Embryonic facial prominence (tissue), 1 donor: ENCODE data around the gene CAMTA1.

Experiments
- DNase-seq: peaks from one replicate; pipeline ENCODE4 v3.0.0-alpha.2; 2016; ENCODE audit errors: extremely low spot score

The CAMTA1 gene

DNA sequence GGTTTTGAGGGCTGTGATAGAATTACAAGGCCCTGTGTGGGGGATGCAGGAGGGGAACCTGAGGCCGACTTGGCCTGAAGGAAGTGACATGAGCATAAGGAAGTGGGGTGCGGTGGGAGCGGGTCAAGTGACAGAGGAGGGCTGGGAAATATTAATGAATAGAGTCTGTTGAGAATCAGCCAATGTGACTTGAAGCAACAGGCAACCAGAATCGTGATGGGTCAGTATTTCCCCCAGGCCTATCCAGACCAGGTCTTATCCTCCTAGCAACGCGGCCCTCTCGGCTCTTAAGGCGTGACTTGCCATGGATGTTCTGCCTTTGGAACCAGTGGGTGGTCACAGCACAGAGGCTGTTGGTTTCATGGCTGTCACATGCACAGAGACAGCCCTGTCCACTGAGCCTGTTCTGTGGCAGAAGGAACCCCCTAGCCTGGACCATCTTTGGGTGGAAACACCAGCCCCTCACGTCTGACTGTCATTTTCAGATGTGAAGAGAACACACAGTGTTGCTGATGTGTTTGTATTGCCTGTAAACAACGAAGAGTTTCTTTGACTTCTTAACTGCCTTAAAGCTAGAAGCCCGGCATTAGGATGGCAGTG lies 468.8 kb downstream of the CAMTA1 start:
- no peak for DNase-seq

DNA sequence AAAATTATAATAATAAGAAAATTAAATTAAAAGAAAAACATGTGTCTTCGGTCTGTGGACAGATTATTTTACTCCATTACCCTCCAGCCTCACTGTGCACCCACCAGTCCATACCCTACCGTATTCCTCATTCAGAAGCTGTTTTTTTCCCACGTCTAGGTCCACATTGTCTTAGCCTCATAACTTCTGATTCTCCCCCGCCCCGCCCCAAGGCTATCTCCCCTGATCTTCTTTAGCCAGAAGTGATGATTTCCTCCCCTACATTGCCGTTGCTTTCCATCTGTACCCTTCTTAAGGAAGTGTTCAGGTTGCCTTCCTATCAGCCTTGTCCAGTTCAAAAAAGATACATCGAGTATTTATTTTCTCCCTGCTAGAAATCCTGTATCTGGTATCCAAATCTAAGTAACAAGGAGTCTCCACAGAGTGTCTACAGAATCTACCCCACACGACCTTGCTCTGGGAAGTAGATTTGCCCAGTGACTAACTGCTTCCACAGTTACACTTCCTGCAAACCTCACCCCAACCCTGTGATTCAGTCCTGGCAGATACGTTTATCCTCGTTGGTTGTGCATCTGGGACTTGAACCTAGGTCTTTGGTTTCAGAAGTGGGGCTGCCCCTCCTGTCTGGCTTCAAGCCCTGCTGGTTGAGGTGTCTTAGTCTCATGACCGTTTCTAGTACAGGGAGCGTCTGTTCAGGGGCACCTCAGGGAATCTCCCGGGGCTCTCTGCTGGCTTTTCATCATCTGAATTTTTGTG lies 470.2 kb downstream of the CAMTA1 start:
- no peak for DNase-seq

DNA sequence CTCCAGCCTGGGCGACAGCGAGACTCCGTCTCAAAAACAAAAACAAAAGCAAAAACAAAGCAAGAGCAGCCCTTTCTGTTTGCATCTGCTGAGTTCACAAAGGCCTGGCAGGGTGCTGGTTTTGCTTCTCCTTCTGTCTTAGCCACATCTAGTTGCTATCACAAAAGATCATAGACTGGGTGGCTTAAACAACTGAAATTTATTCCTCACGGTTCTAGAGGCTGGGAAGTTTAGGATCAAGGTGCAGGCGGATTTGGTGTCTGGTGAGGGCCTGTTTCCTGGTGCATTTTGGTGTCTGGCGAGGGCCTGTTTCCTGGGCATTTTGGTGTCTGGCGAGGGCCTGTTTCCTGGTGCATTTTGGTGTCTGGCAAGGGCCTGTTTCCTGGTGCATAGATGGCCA lies 471.3 kb downstream of the CAMTA1 start:
- no peak for DNase-seq

DNA sequence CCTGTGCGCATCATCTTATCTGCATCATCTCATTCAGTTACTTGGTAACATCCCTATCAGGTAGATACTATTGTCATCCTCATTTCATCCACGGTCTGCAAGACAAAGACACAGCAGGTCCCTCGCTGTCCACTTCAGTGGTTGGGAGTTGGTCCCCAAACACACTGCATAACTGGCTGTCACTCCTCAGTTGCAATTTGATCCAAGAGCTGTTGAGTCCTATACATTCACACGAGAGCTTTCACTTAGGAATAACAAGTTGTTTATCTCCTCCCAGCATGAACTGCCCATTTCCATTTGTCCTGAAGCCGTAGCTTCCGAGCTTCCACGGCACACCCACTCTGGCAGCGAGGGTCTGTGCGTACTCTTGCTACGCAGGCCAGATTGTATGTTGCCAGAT lies 472.0 kb downstream of the CAMTA1 start:
- no peak for DNase-seq

DNA sequence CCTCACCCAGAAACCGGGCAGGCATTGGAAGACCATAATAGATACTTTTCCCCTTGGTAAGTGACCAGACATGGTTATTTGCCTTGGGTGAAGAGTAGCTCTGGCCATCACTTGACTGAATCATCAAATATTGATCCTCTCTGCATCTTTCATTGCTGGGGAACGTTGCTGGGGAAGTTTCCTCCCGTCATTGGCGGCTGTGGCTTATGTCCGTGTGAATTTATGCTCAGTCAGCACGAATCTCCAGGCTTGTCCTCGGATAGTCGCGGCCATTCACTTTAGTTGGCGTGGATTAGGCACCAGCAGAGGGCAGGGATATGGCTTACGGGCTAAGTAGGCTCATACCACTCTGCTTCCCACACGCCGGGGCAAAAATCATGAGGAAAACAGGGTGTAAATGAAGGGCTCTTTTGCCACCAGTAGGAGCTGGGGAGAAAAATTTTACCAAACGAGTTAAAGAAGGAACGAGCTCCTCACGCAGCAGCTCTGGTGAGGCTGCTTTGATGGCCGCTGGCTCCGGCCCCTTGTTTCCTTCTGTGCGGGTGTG lies 473.4 kb downstream of the CAMTA1 start:
- DNase-seq, result no peak

DNA sequence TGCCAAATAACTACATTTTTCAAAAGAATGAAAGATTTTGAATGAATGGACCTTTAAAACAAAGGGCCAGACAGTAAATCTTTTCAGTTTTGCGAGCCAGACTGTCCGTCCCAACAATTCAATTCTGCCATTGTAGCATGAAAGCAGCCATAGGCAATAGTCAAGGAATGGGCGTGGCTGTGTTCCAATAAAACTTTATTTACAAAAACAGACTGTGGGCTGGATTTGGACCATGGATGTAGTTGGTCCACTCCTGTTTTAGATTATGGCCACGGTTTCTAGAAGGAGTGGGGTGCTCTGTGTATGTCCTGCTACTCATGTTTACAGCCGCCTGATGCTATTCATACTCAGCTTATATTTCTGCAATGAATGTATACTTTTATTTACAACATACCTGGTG lies 474.7 kb downstream of the CAMTA1 start:
- DNase-seq, result no peak

DNA sequence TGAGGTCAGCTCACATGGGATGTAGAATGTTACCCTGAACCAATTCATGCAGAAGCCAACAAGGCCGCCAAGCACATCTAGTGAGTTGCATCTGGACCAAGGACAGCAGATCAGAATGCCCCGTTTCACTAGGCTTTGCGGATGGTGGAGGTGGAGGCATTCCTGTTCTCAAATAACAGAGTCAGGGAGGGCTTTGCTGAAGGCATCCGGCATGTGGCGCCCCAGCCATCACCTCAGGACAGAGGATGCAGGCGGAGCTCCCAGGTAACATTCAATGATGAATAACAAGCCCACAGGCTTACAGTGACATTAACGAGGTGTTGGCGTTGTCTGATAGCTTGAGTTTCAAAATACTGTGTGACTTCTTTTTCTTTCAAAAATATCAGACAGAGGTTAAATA lies 476.2 kb downstream of the CAMTA1 start:
- DNase-seq, result no peak

DNA sequence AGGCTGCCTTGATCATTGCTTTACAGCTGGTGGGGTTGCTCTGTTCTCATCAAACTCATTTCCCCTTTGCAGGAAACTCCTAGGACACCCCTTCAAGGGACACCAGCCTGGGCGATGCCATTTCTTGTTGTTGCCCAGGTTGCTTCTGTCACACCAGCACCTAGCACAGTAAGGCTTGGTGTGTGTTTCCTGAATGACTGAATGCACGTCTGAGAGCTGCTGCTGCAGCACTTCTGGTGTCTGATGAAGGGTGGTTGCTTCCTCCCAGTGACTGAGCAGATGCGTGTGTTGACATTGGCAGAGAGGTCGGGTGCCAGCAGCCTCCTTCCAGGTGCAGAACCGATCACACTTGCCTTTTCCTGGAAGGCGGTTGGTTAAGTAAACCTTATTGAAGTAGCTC lies 477.4 kb downstream of the CAMTA1 start:
- DNase-seq, result no peak

DNA sequence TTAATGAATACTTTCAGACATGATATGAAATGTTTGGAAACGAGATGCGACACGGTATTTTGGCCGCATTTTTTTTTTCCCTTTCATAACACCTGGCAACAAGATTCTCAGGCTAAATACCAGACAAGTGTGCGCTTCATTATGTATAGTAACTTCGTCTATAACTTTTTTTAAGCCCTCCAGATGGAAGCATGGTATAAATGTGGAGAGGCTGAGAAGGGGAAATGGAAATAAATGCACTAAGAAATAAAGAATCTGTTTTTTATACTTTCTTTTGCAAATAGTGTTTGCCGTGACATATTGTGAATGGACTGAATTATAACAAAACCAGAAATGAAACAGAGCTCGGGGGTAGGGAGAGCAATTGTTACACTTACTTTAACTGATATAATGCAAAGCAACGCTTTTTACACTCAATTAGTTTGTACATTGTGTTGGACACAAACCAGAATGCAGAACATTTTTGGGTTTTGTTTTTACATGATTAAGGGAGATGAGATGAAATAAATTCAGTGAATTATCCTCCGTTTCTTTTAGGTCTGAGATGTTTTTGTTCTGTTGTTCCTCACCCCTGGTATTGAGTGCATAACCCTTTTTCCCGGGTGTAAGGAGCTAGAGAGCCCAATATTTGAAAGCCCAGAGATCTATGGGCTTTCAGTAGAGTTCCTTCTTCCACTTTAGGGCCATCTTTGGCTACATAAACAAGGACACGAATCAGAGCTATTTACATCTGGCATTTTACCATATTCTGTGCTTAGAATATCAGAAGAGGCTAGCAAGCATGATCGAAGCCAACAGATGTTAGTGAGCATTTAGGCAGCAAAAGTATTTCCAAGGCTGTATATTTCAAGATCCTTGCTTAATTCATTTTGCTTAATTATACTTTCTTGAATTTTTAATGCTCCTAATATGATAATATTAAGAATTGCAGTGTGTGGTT lies 478.0 kb downstream of the CAMTA1 start:
- no peak for DNase-seq

DNA sequence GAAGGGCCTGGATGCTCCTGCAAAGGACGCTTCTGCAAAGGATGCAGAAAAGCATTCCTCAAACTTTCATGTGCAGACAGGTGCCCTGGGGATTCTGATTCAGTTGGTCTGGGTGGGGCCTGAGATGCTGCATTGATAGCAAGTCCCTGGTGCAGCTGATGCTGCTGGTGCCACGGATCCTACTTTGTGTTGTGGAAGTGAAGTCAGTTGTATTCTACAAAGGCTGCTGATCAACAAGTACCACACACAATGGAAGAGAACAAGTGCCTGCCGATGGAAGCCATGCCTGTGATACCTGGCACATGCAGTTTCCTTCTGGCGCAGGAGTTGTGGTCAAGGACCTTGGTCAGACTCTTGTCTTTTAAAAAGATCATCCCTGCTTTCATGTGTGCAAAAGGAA lies 478.8 kb downstream of the CAMTA1 start:
- no peak for DNase-seq

DNA sequence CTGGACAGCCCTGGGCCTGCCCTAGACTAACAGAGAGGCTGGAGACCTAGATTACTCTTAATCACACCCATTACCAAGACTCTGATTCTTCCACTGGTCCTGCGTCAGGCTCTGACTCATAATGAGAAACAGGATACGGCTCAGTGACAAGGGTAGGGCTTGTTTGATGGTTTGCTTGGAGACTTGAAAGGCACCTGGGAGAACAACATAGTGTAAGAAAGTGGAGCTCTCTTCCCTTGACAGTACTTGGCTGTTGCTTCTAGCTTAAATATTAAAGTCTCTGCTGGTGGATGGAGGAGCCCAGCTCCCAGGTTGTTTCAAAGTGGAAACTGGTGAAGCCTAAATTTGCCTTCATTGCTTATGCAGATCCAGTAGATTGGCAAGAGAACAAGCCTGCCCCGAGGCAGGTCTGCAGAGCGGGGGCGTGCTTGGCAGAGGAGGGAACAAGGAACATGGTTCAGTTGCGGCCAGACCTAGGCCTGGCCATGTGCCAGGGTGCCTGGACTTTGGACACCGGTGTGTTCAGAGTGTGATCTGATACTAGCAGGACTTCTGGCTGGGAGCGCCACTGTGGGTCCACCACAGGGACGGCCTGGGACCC lies 480.6 kb downstream of the CAMTA1 start:
- no peak for DNase-seq

DNA sequence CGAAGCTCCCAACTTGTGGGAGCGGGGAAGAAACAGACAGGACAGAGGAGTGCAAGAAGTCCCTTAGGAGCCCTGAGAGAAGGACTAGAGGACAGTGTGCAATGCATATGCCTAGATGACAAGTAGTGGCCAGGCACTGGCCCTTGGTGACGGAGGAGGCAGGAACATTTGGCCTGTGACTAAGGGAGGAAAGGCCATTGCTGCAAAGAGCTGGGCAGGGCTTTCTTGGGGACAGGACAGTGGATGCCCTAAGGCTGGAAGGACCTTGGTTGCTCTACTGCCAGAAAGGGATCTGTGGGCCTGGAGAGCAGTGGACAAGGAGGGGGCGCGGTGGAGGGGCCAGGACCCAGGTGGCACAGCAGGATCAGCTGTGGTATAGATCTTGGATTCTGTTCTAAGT lies 481.3 kb downstream of the CAMTA1 start:
- DNase-seq, result no peak

DNA sequence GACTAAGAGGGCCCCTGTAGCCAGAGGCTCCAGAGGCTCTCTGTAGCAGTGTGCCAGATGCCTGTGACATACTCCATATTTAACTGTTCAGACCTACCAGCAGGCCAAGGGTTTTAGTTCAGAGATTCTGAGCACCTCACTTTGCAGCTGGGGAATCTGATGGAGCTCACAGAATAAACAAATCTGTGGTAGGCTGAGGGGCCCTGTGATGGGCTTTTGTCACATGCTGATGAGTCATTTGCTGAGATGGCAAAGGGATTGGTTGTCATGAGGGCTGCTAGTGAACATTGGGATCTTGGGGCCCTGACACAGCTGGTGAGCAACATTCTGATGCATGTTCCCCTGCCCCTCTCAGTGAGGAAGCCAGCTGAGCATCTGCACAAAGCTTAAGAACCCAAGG lies 482.2 kb downstream of the CAMTA1 start:
- no peak for DNase-seq

DNA sequence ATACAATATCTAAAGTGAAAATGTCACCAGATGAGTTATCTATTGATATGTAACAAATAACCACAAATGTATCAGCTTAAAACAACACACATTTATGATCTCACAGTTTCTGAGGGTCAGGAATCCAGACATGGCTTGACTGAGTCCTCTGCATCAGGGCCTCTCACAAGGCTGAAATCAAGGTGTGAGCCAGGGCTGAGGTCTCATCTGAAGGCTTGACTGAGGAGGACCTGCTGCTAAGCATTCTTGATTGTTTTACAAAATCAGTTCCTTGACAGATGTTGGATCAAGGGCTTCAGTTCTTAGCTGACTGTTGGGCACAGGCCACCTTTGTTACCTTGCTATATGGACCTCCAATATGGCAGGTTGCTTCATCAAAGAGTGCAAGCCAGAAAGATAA lies 483.7 kb downstream of the CAMTA1 start:
- no peak for DNase-seq

DNA sequence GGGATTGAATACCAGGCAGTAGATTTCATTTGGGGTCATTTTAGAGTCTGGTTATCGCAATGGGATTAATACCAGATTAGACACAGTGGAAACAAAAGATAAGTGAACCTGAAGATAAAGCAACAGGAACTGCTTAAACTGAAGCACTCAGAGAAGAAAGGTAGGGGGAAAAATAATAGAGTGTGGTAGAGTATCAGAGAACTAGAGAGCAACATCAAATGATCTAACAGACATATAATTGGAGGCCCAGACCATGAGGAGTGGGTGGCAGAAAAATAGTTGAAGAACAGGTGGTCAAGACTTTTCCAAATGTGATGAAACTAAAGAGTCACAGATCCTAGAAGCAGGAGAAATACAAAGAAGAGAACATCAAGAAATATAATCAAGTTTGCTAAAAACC lies 484.3 kb downstream of the CAMTA1 start:
- DNase-seq, result no peak

DNA sequence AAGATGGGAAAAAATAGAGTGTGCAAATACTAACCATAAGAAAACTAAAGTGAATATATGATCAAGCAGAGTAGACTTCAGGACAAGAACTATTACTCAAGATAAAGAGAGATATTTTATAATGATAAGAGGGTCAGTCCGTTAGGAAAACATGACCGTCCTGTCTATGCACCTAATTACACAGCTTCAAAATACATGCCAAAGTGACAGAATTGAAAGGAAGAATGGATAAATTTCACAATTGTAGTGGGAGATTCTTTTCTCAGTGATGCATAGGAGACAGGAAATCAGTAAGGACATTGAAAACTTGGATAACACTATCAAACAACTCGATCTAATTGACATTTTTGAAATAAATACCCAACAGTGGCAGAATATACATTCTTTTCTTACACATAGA lies 489.0 kb downstream of the CAMTA1 start:
- no peak for DNase-seq

DNA sequence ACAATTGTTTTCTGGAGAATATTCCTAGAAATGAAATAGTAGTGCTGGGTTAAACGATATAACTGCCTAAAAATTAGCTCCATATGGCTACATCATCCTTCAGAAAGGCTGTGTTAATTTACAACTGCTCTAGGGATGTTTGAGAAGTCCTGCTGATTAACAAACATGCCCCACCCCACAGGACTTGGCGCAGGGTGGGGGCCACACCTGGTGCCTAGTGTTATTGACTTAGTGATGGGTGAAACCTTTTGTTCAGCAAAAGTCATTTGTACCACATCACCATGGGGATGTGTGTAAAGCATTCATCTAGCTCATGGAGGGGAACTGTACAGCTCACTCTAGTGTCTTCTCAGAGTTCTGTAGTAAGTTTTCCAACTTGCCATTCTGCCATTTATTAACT lies 492.8 kb downstream of the CAMTA1 start:
- no peak for DNase-seq

DNA sequence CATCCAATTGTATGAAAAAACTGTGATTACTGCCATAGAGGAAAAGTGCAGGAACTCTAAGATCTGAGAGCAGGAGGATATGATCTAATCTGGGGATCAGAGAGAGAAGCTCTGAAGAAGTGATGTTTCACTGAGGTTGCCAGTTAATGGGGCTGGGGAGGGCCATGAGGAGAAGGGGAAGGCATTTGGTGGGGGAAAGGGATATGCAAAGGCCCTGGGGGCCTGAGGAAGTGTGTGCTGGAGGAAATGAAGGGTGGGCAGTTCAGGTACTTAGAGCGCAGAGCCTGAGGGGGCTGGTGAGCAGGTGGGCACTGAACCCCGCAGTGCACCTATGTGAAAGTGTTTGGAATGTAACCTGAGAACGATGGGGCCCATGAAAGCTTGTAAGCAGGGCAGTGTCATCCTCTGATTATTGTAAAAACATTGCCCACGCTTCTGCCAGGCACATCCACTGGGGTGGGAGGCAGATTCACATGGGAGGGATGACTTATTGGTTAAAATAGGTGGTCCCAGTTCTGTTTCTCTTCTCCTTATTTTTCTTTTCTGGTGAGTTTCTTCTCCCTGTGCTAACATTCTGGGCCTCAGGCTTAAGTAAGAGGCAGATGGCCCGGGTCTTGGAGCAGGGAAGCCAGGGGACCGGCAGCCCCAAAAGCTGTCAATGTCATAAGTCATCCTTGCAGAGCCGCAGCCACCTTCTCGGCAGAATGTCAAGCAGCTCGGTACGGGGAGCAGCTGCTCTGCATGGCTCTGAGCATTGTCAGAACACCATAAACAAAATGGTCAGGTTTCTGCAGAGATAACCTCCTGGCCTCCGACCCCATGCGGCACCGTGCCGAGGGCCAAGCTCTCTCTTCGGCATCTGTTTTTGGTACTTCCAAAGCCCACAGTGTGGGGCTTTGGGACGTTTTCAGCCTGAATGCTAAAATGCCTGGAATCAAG lies 493.8 kb downstream of the CAMTA1 start:
- DNase-seq, result no peak

DNA sequence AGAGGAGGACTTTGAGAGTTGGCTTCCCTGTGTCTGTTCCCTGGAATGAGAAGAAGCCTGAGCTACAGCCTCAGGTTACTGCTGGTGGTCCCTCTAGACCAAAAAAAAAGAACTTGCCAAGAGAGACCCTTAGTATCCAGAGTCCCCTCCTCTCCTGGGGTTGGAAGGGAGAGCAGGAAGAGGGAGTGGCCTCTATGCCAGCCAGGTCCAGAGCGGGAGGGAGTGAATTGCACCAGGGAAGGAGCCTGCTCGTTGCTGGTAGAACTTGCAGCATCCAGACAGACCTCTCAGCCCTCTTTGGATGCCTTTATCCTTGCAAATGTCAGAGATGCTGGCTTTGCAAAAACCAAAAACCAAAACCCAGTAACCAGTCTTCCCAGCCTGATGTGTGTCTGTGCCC lies 494.5 kb downstream of the CAMTA1 start:
- DNase-seq, result no peak

DNA sequence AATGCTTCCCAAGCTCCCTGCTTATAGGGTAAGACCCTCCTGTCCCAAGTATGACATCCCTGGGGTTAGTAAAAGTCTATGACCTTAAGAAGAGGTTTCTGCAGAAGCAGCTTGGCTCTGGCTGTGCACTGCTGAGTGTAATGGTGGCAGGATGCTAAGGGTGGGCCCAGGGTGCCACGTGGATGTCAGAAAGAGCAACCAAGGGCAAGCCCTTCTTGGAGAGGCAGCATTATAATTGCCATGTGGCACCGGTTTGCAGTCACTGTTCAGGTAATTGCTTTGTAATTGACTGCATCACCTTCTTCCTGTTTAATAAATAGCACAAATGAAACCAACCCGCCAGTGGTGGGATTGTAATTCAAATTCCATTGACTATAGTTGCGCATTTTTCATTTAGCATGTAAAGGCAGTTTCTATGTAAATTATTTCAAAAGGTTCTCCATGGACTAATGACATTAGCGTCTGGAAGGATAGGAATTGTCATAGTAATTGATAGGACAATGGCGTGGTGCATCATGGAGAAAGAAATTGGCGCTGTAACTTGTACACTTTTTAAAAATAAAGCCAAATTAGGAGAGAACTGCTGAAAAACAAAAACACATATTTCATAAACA lies 495.2 kb downstream of the CAMTA1 start:
- no peak for DNase-seq
